HG02885 (cell line): ENCODE measurements around the gene B4GALNT2.

Experiments used
- ATAC-seq: cut with Tn5 transposase; IDR thresholded peaks from one replicate; pipeline ENCODE4 v1.9.1; 2021; ENCODE audit warnings: mild to moderate bottlenecking; ENCODE audit not compliant: unreplicated experiment, poor library complexity

B4GALNT2 gene

GRCh38 chr17:49203796-49204195 is 71.2 kb downstream of the B4GALNT2 start:
- ATAC-seq: no peak

- ATAC-seq: no peak
Observed at GRCh38 chr17:49204516-49204915, 71.9 kb downstream of the B4GALNT2 start.

- ATAC-seq: no peak
Observed at GRCh38 chr17:49209061-49209571, 76.5 kb downstream of the B4GALNT2 start.

- peak; percentile 79 for ATAC-seq
Observed at GRCh38 chr17:49210158-49211029, 77.8 kb downstream of the B4GALNT2 start, which contains the start of the genes ABI3 and GNGT2. Gene ABI3 (plus strand): TSS chr17:49210707. CDS start chr17:49210725, 18 bp downstream. Gene GNGT2 (minus strand): TSS chr17:49210574. CDS start chr17:49207422, 3,152 bp downstream.

GRCh38 chr17:49213399-49213798 is 80.8 kb downstream of the B4GALNT2 start:
- ATAC-seq: no peak

- ATAC-seq: no peak
Observed at GRCh38 chr17:49213847-49214246, 81.3 kb downstream of the B4GALNT2 start.

GRCh38 chr17:49214676-49215360 is 82.2 kb downstream of the B4GALNT2 start:
- ATAC-seq: no peak

GRCh38 chr17:49216482-49216881 is 83.9 kb downstream of the B4GALNT2 start:
- no peak for ATAC-seq

- no peak for ATAC-seq
Observed at GRCh38 chr17:49216953-49217650, 84.5 kb downstream of the B4GALNT2 start.

GRCh38 chr17:49217651-49218413 is 85.3 kb downstream of the B4GALNT2 start:
- ATAC-seq: peak; percentile 57

- ATAC-seq: peak; percentile 32
Observed at GRCh38 chr17:49218941-49219913, 86.7 kb downstream of the B4GALNT2 start.

- no peak for ATAC-seq
Observed at GRCh38 chr17:49219987-49220386, 87.4 kb downstream of the B4GALNT2 start.

- no peak for ATAC-seq
Observed at GRCh38 chr17:49223168-49223516, 90.6 kb downstream of the B4GALNT2 start.

GRCh38 chr17:49223517-49224197 is 91.1 kb downstream of the B4GALNT2 start:
- no peak for ATAC-seq

- no peak for ATAC-seq
Observed at GRCh38 chr17:49224198-49224996, 91.8 kb downstream of the B4GALNT2 start.

- no peak for ATAC-seq
Observed at GRCh38 chr17:49224997-49225337, 92.4 kb downstream of the B4GALNT2 start.

GRCh38 chr17:49225554-49226236 is 93.1 kb downstream of the B4GALNT2 start:
- ATAC-seq: no peak
